Kidney (tissue), 14 donors: ENCODE results near the gene PTPRT. TPM values are rescaled to one million over a fixed set of nuclear protein-coding genes. Genes with fewer than 3 reads are reported as not detected.

Source experiments
- DNase-seq, 5 donors: peaks; one replicate each; pipeline ENCODE4 v3.0.0-alpha.2; 2013 to 2020
- FAIRE-seq: peaks from 2 replicates; lab custom pipeline; 2012; peaks lifted over from hg19 to GRCh38; lab: Jason Lieb, UNC
- H3K27ac ChIP-seq, 2 donors: one replicate each; pipeline ENCODE4 v1.7.0; 2013; ENCODE audit warnings: low read depth in 2 of 2, low read length in 2 of 2, inconsistent platforms in 1 of 2
- H3K27me3 ChIP-seq: one replicate; pipeline ENCODE4 v1.7.1; 2013; ENCODE audit warnings: low read length, inconsistent platforms; ENCODE audit not compliant: control insufficient read depth, insufficient read depth
- H3K36me3 ChIP-seq, 3 donors: one replicate each; pipeline versions ENCODE4 v1.7.0 to v1.7.1; 2013; ENCODE audit warnings: low read length in 3 of 3, control low read depth in 1 of 3, inconsistent platforms in 1 of 3; ENCODE audit not compliant: insufficient read depth in 3 of 3, control insufficient read depth in 2 of 3
- H3K4me1 ChIP-seq, 3 donors: one replicate each; pipeline versions ENCODE4 v1.7.0 to v1.7.1; 2013; ENCODE audit warnings: low read length in 3 of 3, inconsistent platforms in 1 of 3, low read depth in 1 of 3; ENCODE audit not compliant: control insufficient read depth in 2 of 3, insufficient read depth in 2 of 3
- H3K4me3 ChIP-seq, 3 donors: one replicate each; pipeline versions ENCODE4 v1.7.0 to v1.8.1; 2013; ENCODE audit warnings: low read length in 3 of 3, control low read depth in 1 of 3, inconsistent platforms in 1 of 3
- H3K9ac ChIP-seq, 3 donors: one replicate each; pipeline versions ENCODE4 v1.7.0 to v1.7.1; 2013; ENCODE audit warnings: low read length in 3 of 3, control low read depth in 1 of 3, inconsistent platforms in 1 of 3
- H3K9me3 ChIP-seq, 3 donors: one replicate each; pipeline versions ENCODE4 v1.7.0 to v1.7.1; 2013; ENCODE audit warnings: low read length in 3 of 3, control low read depth in 1 of 3, inconsistent platforms in 1 of 3; ENCODE audit not compliant: control insufficient read depth in 2 of 3, insufficient read depth in 1 of 3
- intact Hi-C: fragments of 100-400 bp; cut with DNase I; formaldehyde crosslinking; loops from one replicate; pipeline ENCODE4 v1.11.1; 2022
- polyA plus RNA-seq: library from polyadenylated mRNA; stranded (reverse); fragments of 350-450 nt; fragmentation: Illumina TruSeq; extraction: RNeasy Lipid Tissue Mini Kit (QIAGEN cat#74804); gene quantifications from one replicate; pipeline ENCODE4 v1.2.3, GENCODE V29; 2014; ENCODE audit warnings: low read depth, low replicate concordance; ENCODE audit not compliant: insufficient read depth
- total RNA-seq: library from RNA; stranded (reverse); fragmentation: NEBNext Ultra II Directional; extraction: Animal tissue kit (Norgen Biotek cat#: 25700); gene quantifications from one replicate; pipeline ENCODE4 v1.2.1, GENCODE V29; 2021
- TF ChIP-seq, protein P1 (sequence below): IDR thresholded peaks from 3 replicates; pipeline ENCODE4 v1.5.1; 2012; ENCODE audit warnings: mild to moderate bottlenecking, moderate library complexity, borderline replicate concordance; ENCODE audit not compliant: insufficient read depth; ENCODE audit errors: extremely low read depth
- donor health status: control.
- donor health status: control.
- donor health status: control.
- donor health status: control.
- donor health status: control.
- donor health status: DM: yes; HTN: yes; CAD: no.
- donor health status: Normal renal cell carcinoma (clear cell type).

The PTPRT gene
- total and polyA plus RNA-seq, 2 donors from 2014 or later: 0.60 TPM; not detected in 1

DNA sequence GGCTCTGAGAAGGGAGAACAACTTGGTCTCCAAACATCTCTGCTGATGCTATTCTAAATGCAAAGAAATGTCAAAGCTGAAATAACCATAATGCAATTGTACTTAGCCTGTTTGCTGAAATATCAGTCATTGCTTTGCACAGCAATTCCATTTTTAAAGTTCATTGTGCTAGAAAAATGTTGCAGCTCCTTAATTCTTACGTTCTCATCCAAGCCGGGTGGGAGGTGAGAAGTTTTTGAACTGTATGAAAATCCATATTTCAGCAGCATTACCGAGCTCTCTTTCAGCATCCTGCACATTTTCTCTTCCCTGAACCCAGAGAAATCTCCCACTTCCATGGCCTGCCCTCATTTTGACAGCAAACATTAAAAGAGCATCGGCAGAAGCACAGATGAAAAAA is 630.0 kb downstream of the PTPRT start:
- H3K9me3 ChIP-seq: no peaks in the 10 kb centered on the region
- DNase-seq (no peak), FAIRE-seq (no peak)
- no peak overlapping the region for H3K9ac ChIP-seq
- intact Hi-C loops: no loop called here
- no peaks in the 10 kb centered on the region for H3K4me1 ChIP-seq
- H3K36me3 ChIP-seq: no peaks in the 10 kb centered on the region
- TF ChIP-seq, protein P1, sequence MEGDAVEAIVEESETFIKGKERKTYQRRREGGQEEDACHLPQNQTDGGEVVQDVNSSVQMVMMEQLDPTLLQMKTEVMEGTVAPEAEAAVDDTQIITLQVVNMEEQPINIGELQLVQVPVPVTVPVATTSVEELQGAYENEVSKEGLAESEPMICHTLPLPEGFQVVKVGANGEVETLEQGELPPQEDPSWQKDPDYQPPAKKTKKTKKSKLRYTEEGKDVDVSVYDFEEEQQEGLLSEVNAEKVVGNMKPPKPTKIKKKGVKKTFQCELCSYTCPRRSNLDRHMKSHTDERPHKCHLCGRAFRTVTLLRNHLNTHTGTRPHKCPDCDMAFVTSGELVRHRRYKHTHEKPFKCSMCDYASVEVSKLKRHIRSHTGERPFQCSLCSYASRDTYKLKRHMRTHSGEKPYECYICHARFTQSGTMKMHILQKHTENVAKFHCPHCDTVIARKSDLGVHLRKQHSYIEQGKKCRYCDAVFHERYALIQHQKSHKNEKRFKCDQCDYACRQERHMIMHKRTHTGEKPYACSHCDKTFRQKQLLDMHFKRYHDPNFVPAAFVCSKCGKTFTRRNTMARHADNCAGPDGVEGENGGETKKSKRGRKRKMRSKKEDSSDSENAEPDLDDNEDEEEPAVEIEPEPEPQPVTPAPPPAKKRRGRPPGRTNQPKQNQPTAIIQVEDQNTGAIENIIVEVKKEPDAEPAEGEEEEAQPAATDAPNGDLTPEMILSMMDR: no peak
- H3K27me3 ChIP-seq: no peaks in the 10 kb centered on the region
- no peak overlapping the region for H3K27ac ChIP-seq
- no peak overlapping the region for H3K4me3 ChIP-seq

DNA sequence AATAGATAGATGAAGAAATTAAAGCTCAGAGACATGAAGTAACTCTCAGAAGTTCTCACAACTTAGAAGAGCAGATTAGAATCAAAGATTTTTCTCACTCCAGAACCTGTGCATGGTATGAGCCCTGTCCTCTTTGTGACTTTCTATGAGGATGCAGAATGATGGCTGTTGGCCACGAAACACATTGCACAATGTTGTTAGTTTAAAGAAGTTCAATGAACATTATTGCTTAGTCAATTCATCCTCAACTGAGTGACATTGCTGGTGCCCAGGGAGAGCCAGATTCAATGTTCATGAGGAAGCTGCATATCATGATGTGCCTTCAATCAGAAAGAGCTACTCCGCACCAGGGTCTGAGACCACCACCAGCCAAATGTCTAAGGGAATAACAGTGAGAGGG is 633.1 kb downstream of the PTPRT start:
- Histone ChIP-seq H3K36me3 (no peaks in the 10 kb centered on the region), H3K9ac (no peak overlapping the region), H3K27ac (no peak overlapping the region), H3K9me3 (no peaks in the 10 kb centered on the region), H3K4me3 (no peak overlapping the region), H3K4me1 (no peaks in the 10 kb centered on the region), H3K27me3 (no peaks in the 10 kb centered on the region)
- FAIRE-seq (no peak), DNase-seq (no peak)
- TF ChIP-seq, protein P1: no peak
- intact Hi-C loops: no loop called here

DNA sequence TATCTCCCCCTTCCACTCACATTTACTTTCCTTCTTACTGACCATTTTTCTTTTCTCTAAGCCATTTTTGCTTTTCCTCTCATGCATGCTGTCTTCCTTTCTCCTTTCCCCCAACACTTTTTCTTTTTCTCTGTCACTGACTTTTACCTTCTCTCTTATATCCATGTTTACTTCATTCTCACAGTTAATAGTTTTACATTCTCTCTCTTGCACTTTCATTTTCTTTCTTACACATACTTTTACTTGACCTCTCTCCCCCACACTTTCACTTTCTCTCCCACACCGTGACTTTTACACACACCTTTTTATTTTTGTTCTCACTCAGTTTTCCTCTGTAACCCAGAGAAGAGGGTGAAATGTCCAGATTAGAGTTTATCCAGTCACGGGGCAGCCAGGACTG is 636.3 kb downstream of the PTPRT start:
- TF ChIP-seq, protein P1: no peak
- no peaks in the 10 kb centered on the region for H3K36me3 ChIP-seq
- H3K9ac ChIP-seq: no peak overlapping the region
- DNase-seq (no peak), FAIRE-seq (no peak)
- no peaks in the 10 kb centered on the region for H3K9me3 ChIP-seq
- no peak overlapping the region for H3K4me3 ChIP-seq
- H3K27ac ChIP-seq: no peak overlapping the region
- no peaks in the 10 kb centered on the region for H3K4me1 ChIP-seq
- intact Hi-C loops: no loop called here
- H3K27me3 ChIP-seq: no peaks in the 10 kb centered on the region

DNA sequence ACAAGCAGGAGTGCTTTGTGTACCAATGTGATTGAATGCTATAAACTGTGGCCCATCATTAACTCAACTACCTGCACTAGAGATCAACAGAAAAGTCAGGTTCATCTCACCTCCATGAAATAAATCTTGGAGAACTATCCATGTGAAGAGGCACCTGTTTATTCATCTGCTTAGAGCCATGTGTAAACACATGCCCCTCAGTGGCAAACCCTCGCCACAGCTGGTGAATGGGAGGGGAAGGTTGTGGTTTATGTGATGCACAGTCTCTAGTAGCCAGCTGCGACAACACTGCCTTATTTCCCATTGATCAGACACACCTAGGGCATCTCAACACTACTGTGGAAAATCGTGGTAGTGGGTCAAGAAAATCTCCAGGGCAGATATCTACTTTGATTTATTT is 640.2 kb downstream of the PTPRT start:
- Histone ChIP-seq H3K4me3 (no peak overlapping the region), H3K4me1 (no peaks in the 10 kb centered on the region), H3K27ac (no peak overlapping the region), H3K9ac (no peak overlapping the region), H3K27me3 (no peaks in the 10 kb centered on the region), H3K36me3 (no peaks in the 10 kb centered on the region), H3K9me3 (no peaks in the 10 kb centered on the region)
- intact Hi-C loops: no loop called here
- DNase-seq (no peak), FAIRE-seq (no peak)
- TF ChIP-seq, protein P1: no peak
